Gastroesophageal sphincter (tissue), 3 donors: ENCODE data around the gene ARHGAP20.

ENCODE experiments used
- POLR2AphosphoS5 ChIP-seq: sonication (generic); formaldehyde crosslinking; IDR thresholded peaks from one replicate; pipeline ENCODE4 v1.6.1; 2017; ENCODE audit warnings: antibody characterized with exemption
- TF ChIP-seq, protein P1 (sequence below), 4 experiments: fragments of 200-600 bp in 2 of 4; fragments of 450-650 bp in 2 of 4; sonication (generic) in 1 of 4; IDR thresholded peaks; one replicate each; pipeline ENCODE4 v1.5.1; 2017 to 2019; ENCODE audit warnings: antibody characterized with exemption in 4 of 4, mild to moderate bottlenecking in 2 of 4, moderate library complexity in 2 of 4

DNA sequence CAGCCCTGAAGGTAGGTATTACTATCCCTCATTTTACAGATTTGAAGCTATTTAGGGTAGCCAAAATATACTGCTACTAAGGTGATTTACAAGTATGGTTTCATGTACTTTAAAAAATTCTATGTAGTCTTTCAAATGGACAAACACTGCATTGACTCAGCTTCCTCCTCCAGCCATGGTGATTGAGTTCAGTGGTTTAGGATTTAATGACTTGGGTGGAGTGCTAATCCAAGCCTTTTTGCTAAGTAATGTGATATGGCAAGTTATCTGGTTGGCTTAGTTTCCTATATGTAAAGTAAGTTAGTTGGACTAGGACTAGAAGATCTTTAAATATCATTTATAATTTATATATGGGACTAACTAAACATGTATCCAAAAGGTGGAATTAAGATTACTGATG is 77.9 kb downstream of the ARHGAP20 start:
- TF ChIP-seq, protein P1, sequence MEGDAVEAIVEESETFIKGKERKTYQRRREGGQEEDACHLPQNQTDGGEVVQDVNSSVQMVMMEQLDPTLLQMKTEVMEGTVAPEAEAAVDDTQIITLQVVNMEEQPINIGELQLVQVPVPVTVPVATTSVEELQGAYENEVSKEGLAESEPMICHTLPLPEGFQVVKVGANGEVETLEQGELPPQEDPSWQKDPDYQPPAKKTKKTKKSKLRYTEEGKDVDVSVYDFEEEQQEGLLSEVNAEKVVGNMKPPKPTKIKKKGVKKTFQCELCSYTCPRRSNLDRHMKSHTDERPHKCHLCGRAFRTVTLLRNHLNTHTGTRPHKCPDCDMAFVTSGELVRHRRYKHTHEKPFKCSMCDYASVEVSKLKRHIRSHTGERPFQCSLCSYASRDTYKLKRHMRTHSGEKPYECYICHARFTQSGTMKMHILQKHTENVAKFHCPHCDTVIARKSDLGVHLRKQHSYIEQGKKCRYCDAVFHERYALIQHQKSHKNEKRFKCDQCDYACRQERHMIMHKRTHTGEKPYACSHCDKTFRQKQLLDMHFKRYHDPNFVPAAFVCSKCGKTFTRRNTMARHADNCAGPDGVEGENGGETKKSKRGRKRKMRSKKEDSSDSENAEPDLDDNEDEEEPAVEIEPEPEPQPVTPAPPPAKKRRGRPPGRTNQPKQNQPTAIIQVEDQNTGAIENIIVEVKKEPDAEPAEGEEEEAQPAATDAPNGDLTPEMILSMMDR (IDR thresholded peaks at IDR 0.05): no peak
- TF ChIP-seq POLR2AphosphoS5: no peak
